Measurements from ENCODE around the gene KRT82.
A peak's percentile ranks its signal among the peaks of the same experiment; 100 is the strongest.

KRT82 gene

DNA sequence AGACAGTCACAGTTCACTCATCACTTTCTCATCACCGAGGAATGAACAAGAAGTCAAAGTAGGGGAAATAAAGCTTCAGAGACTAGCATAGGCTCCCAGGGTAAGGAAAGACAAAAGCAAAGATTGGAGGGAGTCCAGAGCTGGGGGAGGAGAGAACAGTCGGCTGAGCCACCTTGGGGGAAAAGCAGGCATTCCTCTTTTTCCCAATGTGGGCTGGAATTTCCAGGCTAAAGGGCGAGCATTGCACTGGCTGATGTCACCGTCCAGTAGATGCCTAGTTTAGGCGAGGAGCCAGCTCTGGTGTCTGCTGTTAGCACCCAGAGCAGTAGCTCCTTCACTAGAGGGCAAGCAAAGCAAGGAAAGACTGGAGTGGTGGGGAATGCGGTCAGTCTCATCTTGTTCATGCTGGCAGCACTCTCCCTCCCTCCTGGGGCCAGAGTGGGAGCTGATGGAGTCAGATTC is 36.5 kb upstream of the KRT82 start:
- H3K27me3 ChIP-seq (ENCODE audit: control insufficient read depth, insufficient read depth, low read length), result no peaks in the 10 kb centered on the region
- peak overlapping the region; percentile 7 for H3K27ac ChIP-seq (ENCODE audit: low read depth, low read length)
- H3K36me3 ChIP-seq (ENCODE audit: control insufficient read depth, insufficient read depth, low read length), result no peaks in the 10 kb centered on the region
- H3K9me3 ChIP-seq (ENCODE audit: control insufficient read depth, insufficient read depth, low read length), result no peaks in the 10 kb centered on the region
- H3K4me1 ChIP-seq (ENCODE audit: control insufficient read depth, insufficient read depth, low read length), result peaks cover 8% of the 10 kb centered on the region
- H3K4me3 ChIP-seq (ENCODE audit: low read depth, low read length), result no peak overlapping the region
- H3K9ac ChIP-seq (ENCODE audit: low read depth, low read length), result no peak overlapping the region

DNA sequence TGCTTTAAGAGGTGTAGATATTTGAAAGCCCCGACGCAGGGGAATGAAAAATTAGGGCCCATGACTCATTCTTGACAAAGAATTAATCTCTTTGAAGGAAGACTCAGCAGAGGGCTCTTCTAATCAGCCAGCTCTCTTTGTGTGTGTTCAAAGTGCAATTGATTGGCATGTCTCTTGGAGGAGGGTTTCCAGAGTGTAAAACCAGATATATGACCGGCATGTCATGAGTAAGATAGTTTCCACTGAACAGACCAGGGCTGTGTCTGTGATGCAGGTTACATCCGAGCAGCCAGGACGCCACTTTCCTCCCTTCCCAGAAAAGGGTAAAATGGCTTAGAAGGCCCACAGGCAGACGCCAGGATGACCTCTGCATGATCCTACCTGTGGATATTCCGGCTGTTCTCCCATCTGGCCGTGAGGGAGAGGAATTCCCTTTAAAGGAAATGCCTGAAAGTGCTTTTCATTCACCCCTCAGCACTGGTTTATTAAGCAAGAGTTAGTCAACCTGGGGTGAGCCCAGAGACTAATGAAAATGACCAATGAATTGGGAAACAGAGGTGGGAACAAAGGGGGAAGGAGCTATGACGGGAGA is 35.3 kb upstream of the KRT82 start:
- Histone ChIP-seq H3K27me3 (ENCODE audit: control insufficient read depth, insufficient read depth, low read length) (no peaks in the 10 kb centered on the region), H3K4me3 (ENCODE audit: low read depth, low read length) (no peak overlapping the region), H3K36me3 (ENCODE audit: control insufficient read depth, insufficient read depth, low read length) (no peaks in the 10 kb centered on the region), H3K27ac (ENCODE audit: low read depth, low read length) (peak overlapping the region; percentile 39), H3K9ac (ENCODE audit: low read depth, low read length) (no peak overlapping the region), H3K9me3 (ENCODE audit: control insufficient read depth, insufficient read depth, low read length) (no peaks in the 10 kb centered on the region), H3K4me1 (ENCODE audit: control insufficient read depth, insufficient read depth, low read length) (peaks cover 8% of the 10 kb centered on the region)

DNA sequence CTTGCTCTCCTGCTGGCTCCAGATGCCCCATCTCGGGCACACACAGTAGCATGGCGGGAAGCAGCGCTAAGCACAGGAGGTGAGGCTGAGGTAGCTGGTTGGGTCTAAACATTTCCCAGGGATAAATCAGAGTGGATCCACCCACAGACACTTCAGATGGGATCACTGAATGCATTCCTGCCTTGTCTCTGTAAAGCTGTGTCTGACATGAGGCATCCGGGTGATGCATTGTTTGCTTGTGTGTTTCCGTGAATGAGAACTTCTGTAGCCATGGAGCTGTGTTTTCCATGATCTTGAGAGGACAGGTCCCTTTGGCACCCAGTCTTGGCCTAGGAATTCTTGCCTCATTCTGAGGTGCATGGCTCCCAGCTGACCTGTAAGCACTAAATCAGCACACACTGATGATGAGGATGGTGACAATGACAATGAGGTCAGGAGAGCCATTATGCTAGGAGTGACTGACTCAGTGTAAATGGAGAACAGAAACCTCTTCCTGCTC is 34.7 kb upstream of the KRT82 start:
- Histone ChIP-seq H3K4me1 (ENCODE audit: control insufficient read depth, insufficient read depth, low read length) (peaks cover 8% of the 10 kb centered on the region), H3K27me3 (ENCODE audit: control insufficient read depth, insufficient read depth, low read length) (no peaks in the 10 kb centered on the region), H3K9me3 (ENCODE audit: control insufficient read depth, insufficient read depth, low read length) (no peaks in the 10 kb centered on the region), H3K4me3 (ENCODE audit: low read depth, low read length) (no peak overlapping the region), H3K36me3 (ENCODE audit: control insufficient read depth, insufficient read depth, low read length) (no peaks in the 10 kb centered on the region), H3K27ac (ENCODE audit: low read depth, low read length) (peak overlapping the region; percentile 39), H3K9ac (ENCODE audit: low read depth, low read length) (no peak overlapping the region)

DNA sequence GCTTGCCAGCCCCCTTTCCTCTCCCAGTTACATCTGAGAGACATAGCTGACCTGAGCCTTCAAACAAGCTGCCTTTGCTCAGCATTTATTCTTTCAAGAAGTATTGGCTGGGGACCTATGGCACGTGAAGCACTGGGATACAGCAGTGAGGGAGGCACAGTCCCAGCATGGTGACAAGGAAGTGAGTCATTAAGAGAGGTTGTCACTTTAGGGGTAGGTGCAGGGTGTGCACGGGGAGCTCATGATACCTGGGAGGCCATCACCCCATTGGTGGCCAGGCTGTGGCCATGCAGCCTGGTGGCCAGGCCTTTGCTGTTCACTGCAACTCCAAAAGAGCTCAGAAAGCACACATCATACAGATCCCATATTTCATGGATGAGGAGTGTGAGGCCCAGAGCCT is 33.7 kb upstream of the KRT82 start:
- no peak overlapping the region for H3K9ac ChIP-seq (ENCODE audit: low read depth, low read length)
- no peak overlapping the region for H3K4me3 ChIP-seq (ENCODE audit: low read depth, low read length)
- no peaks in the 10 kb centered on the region for H3K27me3 ChIP-seq (ENCODE audit: control insufficient read depth, insufficient read depth, low read length)
- H3K27ac ChIP-seq (ENCODE audit: low read depth, low read length), result no peak overlapping the region
- H3K4me1 ChIP-seq (ENCODE audit: control insufficient read depth, insufficient read depth, low read length), result peaks cover 8% of the 10 kb centered on the region
- no peaks in the 10 kb centered on the region for H3K9me3 ChIP-seq (ENCODE audit: control insufficient read depth, insufficient read depth, low read length)
- H3K36me3 ChIP-seq (ENCODE audit: control insufficient read depth, insufficient read depth, low read length), result no peaks in the 10 kb centered on the region

DNA sequence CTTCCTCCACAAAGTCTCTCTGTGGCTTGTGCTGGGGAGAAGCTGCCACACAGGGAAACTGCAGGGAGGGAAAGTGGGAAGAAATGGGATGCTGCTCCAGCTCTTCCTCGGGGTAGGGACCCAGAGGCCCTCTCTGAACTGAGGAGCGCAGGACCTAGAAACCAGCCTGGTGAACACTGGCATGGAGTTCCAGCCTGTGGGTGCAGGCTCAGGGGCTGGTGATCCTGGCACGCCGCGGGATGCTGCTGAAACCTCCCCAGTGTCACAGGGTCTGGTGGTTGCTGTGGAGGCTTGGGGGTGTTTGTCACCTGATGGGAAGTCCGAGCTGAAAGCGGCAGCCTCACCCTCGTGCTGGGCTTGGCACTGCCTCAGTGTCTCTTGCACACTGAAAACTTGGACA is 33.3 kb upstream of the KRT82 start:
- Histone ChIP-seq H3K27ac (ENCODE audit: low read depth, low read length) (no peak overlapping the region), H3K36me3 (ENCODE audit: control insufficient read depth, insufficient read depth, low read length) (no peaks in the 10 kb centered on the region), H3K9ac (ENCODE audit: low read depth, low read length) (no peak overlapping the region), H3K27me3 (ENCODE audit: control insufficient read depth, insufficient read depth, low read length) (no peaks in the 10 kb centered on the region), H3K9me3 (ENCODE audit: control insufficient read depth, insufficient read depth, low read length) (no peaks in the 10 kb centered on the region), H3K4me1 (ENCODE audit: control insufficient read depth, insufficient read depth, low read length) (peaks cover 8% of the 10 kb centered on the region), H3K4me3 (ENCODE audit: low read depth, low read length) (no peak overlapping the region)

DNA sequence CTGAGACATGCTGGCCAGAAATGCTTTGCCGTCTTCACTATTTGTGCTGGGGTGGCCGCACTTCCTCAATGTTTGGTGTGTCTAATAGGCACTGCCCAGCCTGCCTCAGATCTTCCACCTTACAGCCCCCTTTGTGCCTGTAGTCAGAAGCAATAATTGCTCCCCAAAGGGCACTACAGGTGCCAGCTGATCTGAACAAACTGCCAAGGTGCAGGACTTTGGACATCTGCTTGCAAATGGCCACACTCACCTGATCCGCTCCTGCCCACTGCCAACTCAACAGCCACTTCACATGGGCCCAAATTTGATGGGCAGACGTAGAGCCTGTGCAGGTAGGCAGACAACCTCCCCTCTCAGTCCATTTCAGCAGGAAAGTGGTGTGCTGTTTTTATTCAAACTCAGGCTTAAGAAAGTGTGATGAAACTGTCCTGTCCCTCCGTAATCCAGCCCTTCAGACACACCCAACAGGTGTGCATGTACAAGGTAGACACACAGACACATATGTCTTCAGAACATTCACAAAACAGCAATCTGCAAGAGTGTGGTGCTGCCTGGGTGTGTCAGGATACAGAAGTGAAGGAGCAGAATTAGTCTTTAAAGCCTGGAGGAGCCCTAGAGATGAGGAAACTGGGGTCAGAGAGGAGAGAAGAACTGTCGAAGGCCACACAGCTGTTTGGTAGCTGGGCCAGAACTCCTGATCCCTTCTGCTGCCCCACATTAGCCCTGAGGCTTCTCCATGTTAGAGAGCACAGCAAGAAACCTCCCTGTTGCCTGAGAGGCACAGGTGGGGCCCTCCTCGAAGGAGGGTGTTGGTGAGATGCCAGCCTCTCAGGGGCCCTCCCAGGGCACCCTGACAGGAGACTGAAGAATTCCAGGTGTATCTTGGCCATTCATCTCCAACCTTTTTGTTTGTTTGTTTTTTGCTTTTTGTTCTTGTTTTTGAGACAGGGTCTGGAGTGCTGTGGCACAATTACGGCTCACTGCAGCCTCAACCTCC is 32.5 kb upstream of the KRT82 start:
- Histone ChIP-seq H3K4me3 (ENCODE audit: low read depth, low read length) (no peak overlapping the region), H3K27ac (ENCODE audit: low read depth, low read length) (no peak overlapping the region), H3K36me3 (ENCODE audit: control insufficient read depth, insufficient read depth, low read length) (no peaks in the 10 kb centered on the region), H3K27me3 (ENCODE audit: control insufficient read depth, insufficient read depth, low read length) (no peaks in the 10 kb centered on the region), H3K9ac (ENCODE audit: low read depth, low read length) (no peak overlapping the region), H3K4me1 (ENCODE audit: control insufficient read depth, insufficient read depth, low read length) (peaks cover 8% of the 10 kb centered on the region), H3K9me3 (ENCODE audit: control insufficient read depth, insufficient read depth, low read length) (no peaks in the 10 kb centered on the region)

DNA sequence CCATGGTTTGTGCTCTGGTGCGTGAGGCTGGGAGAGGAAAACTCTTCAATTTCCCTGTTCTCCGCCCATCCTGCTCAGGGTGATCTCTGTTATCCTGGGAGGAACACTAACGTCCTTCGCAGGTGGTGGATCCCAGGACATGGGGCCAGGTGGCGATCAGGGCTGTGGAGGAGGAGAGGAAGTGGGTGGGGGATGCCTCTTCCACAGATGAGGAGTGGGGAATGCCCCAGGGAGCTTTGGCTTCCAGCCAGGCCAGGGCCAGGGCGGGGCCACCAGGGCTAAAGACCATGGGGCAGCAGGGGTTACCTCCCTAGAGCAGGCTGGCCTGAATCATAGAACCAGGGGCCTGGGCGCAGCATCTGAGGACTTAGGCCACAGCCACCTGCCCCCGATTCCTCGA is 31.4 kb upstream of the KRT82 start:
- no peaks in the 10 kb centered on the region for H3K36me3 ChIP-seq (ENCODE audit: control insufficient read depth, insufficient read depth, low read length)
- H3K27ac ChIP-seq (ENCODE audit: low read depth, low read length), result no peak overlapping the region
- no peaks in the 10 kb centered on the region for H3K9me3 ChIP-seq (ENCODE audit: control insufficient read depth, insufficient read depth, low read length)
- H3K4me3 ChIP-seq (ENCODE audit: low read depth, low read length), result no peak overlapping the region
- peaks cover 4% of the 10 kb centered on the region for H3K4me1 ChIP-seq (ENCODE audit: control insufficient read depth, insufficient read depth, low read length)
- H3K9ac ChIP-seq (ENCODE audit: low read depth, low read length), result no peak overlapping the region
- H3K27me3 ChIP-seq (ENCODE audit: control insufficient read depth, insufficient read depth, low read length), result no peaks in the 10 kb centered on the region

DNA sequence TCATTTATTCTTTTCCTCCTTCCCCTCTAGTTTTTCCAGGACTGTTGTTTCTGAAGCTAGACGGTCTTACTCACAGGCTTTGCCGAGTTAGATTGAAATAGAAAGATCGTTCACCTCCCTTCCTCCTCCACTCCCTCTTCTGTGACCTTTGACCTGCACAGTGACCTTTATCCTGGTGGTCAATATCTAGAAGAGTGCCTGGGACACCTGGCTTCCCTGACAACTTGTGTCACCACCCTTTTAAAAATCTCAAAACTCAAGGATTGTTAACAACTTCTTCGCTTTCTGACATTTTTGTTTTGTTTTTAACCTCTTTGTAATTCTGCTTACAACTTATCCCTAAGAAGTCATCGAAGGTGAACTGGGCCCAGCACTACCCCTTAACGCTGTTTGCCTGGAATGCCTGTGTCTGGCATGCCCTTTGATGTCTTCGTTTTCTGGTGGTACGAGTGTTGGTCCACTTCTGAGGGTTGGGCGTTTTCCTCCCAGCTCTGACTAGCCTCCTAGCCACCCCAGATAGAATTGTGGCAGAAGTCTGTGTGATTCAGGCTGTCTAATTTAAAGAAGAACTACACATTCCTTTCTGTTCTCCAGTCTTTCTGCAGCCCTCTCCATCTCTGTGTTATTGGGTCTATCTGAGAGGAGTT is 30.8 kb upstream of the KRT82 start:
- Histone ChIP-seq H3K4me1 (ENCODE audit: control insufficient read depth, insufficient read depth, low read length) (no peaks in the 10 kb centered on the region; the same call in 1 of the 2 replicates), H3K27me3 (ENCODE audit: control insufficient read depth, insufficient read depth, low read length) (no peaks in the 10 kb centered on the region), H3K4me3 (ENCODE audit: low read depth, low read length) (no peak overlapping the region), H3K36me3 (ENCODE audit: control insufficient read depth, insufficient read depth, low read length) (no peaks in the 10 kb centered on the region), H3K9me3 (ENCODE audit: control insufficient read depth, insufficient read depth, low read length) (no peaks in the 10 kb centered on the region), H3K9ac (ENCODE audit: low read depth, low read length) (no peak overlapping the region), H3K27ac (ENCODE audit: low read depth, low read length) (no peak overlapping the region)

DNA sequence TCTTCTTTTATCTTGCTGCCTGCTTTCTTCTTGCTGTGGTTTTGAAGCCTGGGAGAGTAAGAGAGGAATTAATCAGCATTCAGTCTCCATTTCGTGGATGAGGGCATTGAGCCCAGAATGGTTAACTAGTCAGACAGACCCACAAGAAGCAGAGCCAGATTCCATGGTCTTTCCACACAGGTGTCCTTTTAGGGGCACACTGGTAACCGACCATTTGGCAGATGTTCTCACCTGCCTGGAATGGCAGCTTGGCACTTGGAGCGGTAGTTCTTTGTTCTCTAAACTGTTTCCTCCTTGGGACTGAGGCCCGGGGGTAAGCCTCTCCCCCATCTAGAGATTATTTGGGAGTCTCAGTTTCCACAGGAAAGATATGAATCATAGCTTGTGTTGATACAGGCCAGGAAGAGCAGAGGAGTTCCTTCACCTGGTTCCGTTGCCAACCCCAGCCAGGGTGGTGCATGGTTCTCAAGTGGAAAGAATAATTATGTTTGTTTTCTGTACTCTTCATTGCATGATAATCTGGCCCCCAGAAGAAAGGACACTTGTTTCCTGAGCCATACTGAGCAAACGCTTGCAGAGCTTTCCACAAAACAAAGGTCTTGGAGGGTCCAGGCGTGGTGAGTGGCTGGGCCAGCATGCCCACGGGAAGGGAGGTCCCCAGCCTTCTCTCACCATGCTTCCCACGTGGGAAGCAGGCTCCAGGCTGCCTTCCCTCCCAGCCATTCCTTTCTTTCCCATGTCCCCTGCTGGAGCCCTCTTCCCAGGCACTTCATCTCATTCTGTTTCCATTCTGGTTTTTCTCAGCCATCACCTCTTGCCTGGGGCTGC is 30.1 kb upstream of the KRT82 start:
- Histone ChIP-seq H3K4me3 (ENCODE audit: low read depth, low read length) (no peak overlapping the region), H3K4me1 (ENCODE audit: control insufficient read depth, insufficient read depth, low read length) (no peaks in the 10 kb centered on the region), H3K9ac (ENCODE audit: low read depth, low read length) (no peak overlapping the region), H3K36me3 (ENCODE audit: control insufficient read depth, insufficient read depth, low read length) (no peaks in the 10 kb centered on the region), H3K27me3 (ENCODE audit: control insufficient read depth, insufficient read depth, low read length) (no peaks in the 10 kb centered on the region), H3K27ac (ENCODE audit: low read depth, low read length) (no peak overlapping the region), H3K9me3 (ENCODE audit: control insufficient read depth, insufficient read depth, low read length) (no peaks in the 10 kb centered on the region)

DNA sequence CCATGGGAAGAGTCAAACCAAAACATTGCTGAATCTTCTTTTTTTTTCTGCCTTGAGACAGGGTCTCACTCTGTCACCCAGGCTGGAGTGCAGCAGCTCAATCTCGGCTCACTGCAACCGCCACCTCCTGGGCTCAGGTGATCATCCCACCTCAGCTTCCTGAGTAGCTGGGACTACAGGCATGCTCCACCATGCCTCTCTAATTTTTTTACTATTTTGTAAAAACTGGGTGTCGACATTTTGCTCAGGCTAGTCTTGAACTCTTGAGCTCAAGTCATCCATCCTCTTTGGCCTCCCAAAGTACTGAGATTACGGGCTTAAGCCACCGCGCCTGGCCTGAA is 29.5 kb upstream of the KRT82 start:
- Histone ChIP-seq H3K36me3 (ENCODE audit: control insufficient read depth, insufficient read depth, low read length) (no peaks in the 10 kb centered on the region), H3K4me1 (ENCODE audit: control insufficient read depth, insufficient read depth, low read length) (no peaks in the 10 kb centered on the region), H3K27me3 (ENCODE audit: control insufficient read depth, insufficient read depth, low read length) (no peaks in the 10 kb centered on the region), H3K4me3 (ENCODE audit: low read depth, low read length) (no peak overlapping the region), H3K27ac (ENCODE audit: low read depth, low read length) (no peak overlapping the region), H3K9me3 (ENCODE audit: control insufficient read depth, insufficient read depth, low read length) (no peaks in the 10 kb centered on the region), H3K9ac (ENCODE audit: low read depth, low read length) (no peak overlapping the region)
